ENCODE measurements around the gene HDAC7. TPM values are rescaled to one million over a fixed set of nuclear protein-coding genes. Genes with fewer than 3 reads are reported as not detected.
"Not testable (repeated sequence)": the region's sequence is repeated elsewhere in the genome, so short reads cannot be mapped to it uniquely, and the experiment has no call there.

HDAC7 gene
- polyA plus RNA-seq, 6 donors from 2014 or later, result 4.5 to 17.1 (median 7.0) TPM

DNA sequence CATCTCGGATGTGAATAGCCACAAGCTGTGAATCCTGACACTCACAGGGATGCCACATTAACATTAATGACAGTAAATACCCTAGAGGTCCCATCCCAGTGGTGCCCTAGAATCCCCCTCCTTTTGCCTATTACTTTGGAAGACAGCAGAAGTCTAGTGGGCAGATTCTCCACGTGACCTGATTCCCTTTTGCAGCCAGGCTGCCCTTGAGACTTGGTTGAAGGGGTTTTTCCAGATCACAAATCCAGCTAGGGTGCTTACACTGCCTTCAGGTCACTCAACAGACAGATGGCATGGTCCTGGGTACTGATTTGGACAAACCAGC is 8.7 kb downstream of the HDAC7 start:
- peaks cover 70 to 99% (median 94%) of the 10 kb centered on the region in 3 donors for H3K4me1 Mint-ChIP-seq
- H3K36me3 Mint-ChIP-seq, result no peaks in the 10 kb centered on the region
- peak overlapping the region; percentile 82 to 96 (median 90) for H3K4me3 Mint-ChIP-seq
- peak overlapping the region; percentile 96 to 99 (median 99) for H3K27ac Mint-ChIP-seq
- no peaks in the 10 kb centered on the region for H3K9me3 Mint-ChIP-seq
- H3K27me3 Mint-ChIP-seq, result no peaks in the 10 kb centered on the region
- no peak for DNase-seq
- no peak for ATAC-seq (ENCODE audit: low read depth in 2 of 2)

DNA sequence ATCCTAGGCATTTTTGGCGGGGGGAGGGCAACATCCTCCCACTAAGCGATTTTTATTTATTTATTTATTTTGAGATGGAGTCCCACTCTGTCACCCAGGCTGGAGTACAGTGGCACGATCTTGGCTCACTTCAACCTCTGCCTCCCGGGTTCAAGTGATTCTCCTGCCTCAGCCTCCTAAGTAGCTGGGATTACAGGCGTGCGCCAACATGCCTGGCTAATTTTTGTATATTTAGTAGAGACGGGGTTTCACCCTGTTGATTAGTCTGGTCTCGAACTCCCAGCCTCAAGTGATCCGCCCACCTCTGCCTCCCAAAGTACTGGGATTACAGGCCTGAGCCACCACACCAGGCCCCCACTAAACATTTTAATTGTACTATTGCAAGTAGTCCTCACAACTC is 10.2 kb downstream of the HDAC7 start:
- not testable (repeated sequence) for H3K36me3 Mint-ChIP-seq; H3K27me3 Mint-ChIP-seq; ATAC-seq (ENCODE audit: low read depth in 2 of 2); H3K9me3 Mint-ChIP-seq; DNase-seq
- Mint-ChIP-seq H3K27ac (peak overlapping the region; percentile 38 to 99 (median 89)), H3K4me1 (peaks cover 71 to 99% (median 94%) of the 10 kb centered on the region in 3 donors), H3K4me3 (peak overlapping the region in 6 of 8 donors; percentile 22 to 96 (median 89))

DNA sequence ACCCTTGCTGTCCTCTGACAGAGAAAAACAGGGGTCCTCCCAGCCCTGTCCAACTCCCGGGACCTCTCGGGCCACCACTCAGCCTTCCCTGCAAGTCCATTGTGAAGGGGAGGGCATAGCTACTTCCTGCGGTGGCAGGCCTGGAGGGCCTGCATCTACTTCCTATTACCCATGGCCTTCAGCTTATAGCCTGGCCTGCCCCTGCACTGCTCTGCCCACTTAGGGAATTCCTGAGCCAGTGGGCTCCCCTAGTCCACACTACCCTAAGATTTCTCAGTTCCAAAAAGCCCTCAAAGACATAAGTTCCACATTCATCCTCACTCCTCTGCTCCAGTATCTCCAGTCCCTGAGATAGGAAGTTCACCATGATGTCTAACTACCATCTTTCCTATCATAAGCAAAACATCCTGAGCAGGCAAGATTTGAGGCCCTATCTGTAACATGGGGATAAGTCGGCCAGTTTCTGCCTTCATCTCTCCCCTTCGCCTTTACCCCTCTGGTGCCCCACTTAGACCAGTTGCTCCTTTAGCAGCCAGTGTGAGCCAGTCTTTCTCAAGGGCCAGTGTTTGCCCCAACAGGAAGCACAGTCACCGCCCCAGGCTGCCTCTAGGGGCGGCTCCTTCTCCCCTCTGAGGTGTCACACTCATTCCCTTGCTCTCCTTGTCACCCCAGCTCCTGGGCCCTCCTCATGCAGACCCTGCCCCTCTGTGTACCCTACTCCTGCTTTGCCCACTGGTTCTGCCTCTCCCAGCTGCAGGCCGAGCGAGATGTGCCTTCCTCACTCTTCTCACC is 10.9 kb downstream of the HDAC7 start:
- no peaks in the 10 kb centered on the region for H3K27me3 Mint-ChIP-seq
- peak overlapping the region; percentile 75 to 90 (median 84) for H3K4me3 Mint-ChIP-seq
- DNase-seq, result no peak
- peaks cover 68 to 99% (median 94%) of the 10 kb centered on the region in 3 donors for H3K4me1 Mint-ChIP-seq
- no peaks in the 10 kb centered on the region for H3K36me3 Mint-ChIP-seq
- peak overlapping the region; percentile 96 to 99 (median 98) for H3K27ac Mint-ChIP-seq
- no peaks in the 10 kb centered on the region for H3K9me3 Mint-ChIP-seq
- ATAC-seq (ENCODE audit: low read depth in 2 of 2), result no peak

DNA sequence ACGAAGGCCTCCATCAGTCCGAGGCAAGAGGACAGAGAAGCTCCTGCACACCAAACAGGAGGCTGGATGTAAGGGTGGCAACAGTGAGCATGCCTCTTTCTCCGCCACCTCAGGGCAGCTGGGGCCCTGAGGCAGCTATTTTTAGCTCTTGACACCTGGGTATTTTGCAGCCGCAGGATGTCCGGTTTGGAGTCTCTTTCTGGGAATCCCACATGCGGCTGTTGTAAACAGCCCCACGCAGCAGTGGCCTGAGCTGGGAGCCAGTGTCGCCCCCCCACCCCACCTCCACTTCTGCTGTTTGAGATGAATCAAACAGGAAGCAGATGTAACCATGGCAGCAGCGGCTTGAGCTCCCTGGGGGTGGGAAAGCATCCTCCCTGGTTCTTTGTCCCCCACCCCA is 11.7 kb downstream of the HDAC7 start:
- peaks cover 68 to 99% (median 94%) of the 10 kb centered on the region in 3 donors for H3K4me1 Mint-ChIP-seq
- peak overlapping the region; percentile 75 to 90 (median 84) for H3K4me3 Mint-ChIP-seq
- DNase-seq, result peak; percentile 74
- H3K27ac Mint-ChIP-seq, result peak overlapping the region; percentile 96 to 99 (median 98)
- no peaks in the 10 kb centered on the region for H3K36me3 Mint-ChIP-seq
- peak; percentile 57 to 60 for ATAC-seq (ENCODE audit: low read depth in 2 of 2)
- H3K27me3 Mint-ChIP-seq, result no peaks in the 10 kb centered on the region
- H3K9me3 Mint-ChIP-seq, result no peaks in the 10 kb centered on the region

DNA sequence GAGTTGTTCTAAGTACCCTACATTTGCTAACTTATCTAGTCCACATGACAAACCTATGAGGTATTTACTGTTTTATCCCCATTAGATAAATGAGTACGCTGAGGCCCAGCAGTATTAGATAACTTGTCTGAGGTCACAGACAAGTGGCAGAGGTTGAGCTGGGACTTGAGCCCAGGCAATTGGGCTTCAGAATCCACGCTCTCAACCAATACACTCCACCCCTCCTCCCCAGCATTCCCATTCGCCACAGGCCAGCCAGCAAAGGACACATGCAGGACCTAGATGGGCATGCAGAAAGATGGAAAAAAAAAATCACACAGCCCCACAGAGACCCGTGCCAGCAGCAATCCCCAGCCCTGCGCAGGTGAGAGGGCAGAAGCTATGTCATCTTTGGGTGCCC is 12.4 kb downstream of the HDAC7 start:
- no peak for DNase-seq
- Mint-ChIP-seq H3K4me1 (peaks cover 75 to 99% (median 98%) of the 10 kb centered on the region in 3 donors), H3K9me3 (no peaks in the 10 kb centered on the region), H3K4me3 (peak overlapping the region in 6 of 8 donors; percentile 76 to 90 (median 84)), H3K27ac (peak overlapping the region; percentile 96 to 99 (median 98)), H3K36me3 (no peaks in the 10 kb centered on the region), H3K27me3 (no peaks in the 10 kb centered on the region)
- ATAC-seq (ENCODE audit: low read depth in 2 of 2), result no peak

DNA sequence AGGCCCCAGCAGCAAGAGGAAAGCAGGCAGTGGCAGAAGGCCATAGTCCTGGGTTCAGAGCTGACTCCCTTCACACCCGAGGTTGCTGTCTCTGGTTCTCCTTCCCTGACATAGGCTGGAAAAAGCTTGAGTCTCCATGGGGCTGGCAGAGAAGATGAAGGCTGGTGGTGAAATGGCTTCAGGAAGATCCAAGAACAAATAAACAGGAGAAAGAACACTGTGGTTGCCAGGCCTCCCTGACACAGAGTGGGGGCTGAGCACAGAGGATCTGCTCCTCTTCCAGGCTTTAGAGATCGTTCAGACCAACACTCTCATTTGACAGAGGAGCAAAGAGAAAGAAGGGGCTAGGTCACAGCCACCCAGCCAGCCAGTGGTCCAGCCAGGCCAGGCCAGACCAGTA is 14.3 kb downstream of the HDAC7 start:
- DNase-seq (no peak), ATAC-seq (ENCODE audit: low read depth in 2 of 2) (no peak)
- H3K9me3 Mint-ChIP-seq, result no peaks in the 10 kb centered on the region
- peaks cover 75 to 96% (median 95%) of the 10 kb centered on the region in 3 donors for H3K4me1 Mint-ChIP-seq
- H3K27me3 Mint-ChIP-seq, result no peaks in the 10 kb centered on the region
- peak overlapping the region in 2 of 8 donors; percentile 6 to 15 for H3K4me3 Mint-ChIP-seq
- no peaks in the 10 kb centered on the region for H3K36me3 Mint-ChIP-seq
- peak overlapping the region; percentile 64 to 99 (median 82) for H3K27ac Mint-ChIP-seq

DNA sequence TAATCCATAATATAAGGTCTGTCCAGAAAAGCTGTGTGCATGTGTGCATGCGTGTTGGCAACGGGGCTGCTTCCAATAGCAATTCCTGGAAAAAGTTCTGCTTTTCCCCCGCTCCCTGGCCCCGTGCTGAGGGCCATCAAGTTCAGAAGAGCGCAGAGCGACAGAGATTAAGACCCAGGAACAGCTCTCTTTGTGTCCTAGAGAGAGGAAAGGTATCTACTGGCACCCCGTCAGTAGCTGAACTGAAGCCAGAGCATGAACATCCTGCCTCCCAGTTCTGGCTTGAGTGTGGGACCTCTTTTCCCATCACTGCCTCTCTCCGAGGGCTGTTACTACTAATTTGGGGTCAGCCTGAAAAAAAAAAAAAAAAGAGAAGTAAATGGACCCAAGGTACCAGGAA is 15.5 kb downstream of the HDAC7 start:
- no peak for ATAC-seq (ENCODE audit: low read depth in 2 of 2)
- Mint-ChIP-seq H3K4me3 (peak overlapping the region in 6 of 8 donors; percentile 25 to 60 (median 37)), H3K36me3 (no peaks in the 10 kb centered on the region), H3K27me3 (no peaks in the 10 kb centered on the region), H3K27ac (peak overlapping the region in 5 of 6 donors; percentile 18 to 99 (median 70)), H3K9me3 (no peaks in the 10 kb centered on the region), H3K4me1 (peaks cover 74 to 96% (median 95%) of the 10 kb centered on the region in 3 donors)
- no peak for DNase-seq

DNA sequence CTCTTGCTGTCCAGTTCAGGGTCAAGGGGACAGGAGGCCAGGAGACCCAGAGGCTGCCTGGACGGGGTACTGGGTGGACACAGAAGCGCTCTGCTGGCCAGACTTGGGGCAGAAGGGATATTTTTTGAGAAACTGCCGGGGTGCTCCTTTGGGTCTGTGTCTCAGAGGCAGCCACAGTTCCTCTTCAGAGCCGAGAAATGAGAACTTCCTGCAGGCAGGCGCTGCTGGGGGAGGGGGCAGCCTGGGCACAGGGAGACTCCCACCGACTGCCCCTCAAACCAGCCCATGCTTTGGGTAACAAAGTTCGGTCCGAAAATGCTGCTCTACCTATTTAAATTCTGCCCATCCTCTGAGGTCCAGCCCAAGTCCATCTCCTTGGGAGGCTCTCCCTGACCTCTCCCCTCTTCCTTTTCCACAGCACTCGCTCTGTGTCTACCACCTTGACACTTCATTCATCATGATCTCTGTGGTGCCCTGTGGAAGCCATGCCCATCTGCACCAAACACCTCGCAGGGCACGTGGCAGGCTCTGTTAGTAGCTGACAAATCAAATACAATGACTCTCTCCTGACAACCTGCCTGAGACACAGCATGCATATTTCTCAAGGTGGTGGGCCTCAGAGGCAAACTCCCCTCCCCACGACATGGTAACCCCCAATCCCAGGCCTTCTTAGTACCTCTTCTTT is 16.4 kb downstream of the HDAC7 start:
- DNase-seq, result no peak

DNA sequence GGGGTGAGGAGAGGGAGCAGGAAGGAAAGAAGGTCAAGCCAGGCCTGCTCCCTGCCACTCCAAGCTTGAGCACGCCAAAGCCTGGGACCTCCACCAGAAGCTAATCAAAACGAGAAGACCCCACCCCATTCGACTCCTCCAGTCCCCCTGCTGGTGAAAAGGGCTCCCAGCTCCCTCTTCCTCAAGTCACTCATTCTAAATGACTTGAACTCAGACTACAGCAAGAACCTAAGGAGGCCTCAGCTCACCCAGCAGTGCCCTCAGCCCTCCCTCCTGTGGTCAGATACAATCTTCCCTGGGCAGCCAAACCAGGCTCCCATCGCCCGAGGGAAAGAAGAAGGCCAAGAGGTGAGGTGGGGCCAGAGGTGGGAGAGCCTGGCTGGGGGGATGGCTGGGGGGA is 17.4 kb downstream of the HDAC7 start:
- H3K9me3 Mint-ChIP-seq, result no peaks in the 10 kb centered on the region
- H3K27me3 Mint-ChIP-seq, result no peaks in the 10 kb centered on the region
- H3K4me3 Mint-ChIP-seq, result peak overlapping the region in 6 of 8 donors; percentile 15 to 81 (median 46)
- ATAC-seq (ENCODE audit: low read depth in 2 of 2), result peak in 1 of 2 donors; percentile 32
- H3K4me1 Mint-ChIP-seq, result peaks cover 60 to 84% (median 83%) of the 10 kb centered on the region in 3 donors
- H3K27ac Mint-ChIP-seq, result peak overlapping the region in 4 of 6 donors; percentile 56 to 99 (median 78)
- no peak for DNase-seq
- H3K36me3 Mint-ChIP-seq, result peaks cover 0 to 6% of the 10 kb centered on the region in 2 donors

More for the DNA sequence above, 16.4 kb downstream of the HDAC7 start:
- Mint-ChIP-seq H3K4me3 (peak overlapping the region in 7 of 8 donors; percentile 30 to 89 (median 66)), H3K27me3 (no peaks in the 10 kb centered on the region), H3K27ac (peak overlapping the region; percentile 55 to 99 (median 74)), H3K4me1 (peaks cover 65 to 90% (median 87%) of the 10 kb centered on the region in 3 donors), H3K9me3 (no peaks in the 10 kb centered on the region), H3K36me3 (no peaks in the 10 kb centered on the region)
- peak; percentile 12 to 22 for ATAC-seq (ENCODE audit: low read depth in 2 of 2)

DNA sequence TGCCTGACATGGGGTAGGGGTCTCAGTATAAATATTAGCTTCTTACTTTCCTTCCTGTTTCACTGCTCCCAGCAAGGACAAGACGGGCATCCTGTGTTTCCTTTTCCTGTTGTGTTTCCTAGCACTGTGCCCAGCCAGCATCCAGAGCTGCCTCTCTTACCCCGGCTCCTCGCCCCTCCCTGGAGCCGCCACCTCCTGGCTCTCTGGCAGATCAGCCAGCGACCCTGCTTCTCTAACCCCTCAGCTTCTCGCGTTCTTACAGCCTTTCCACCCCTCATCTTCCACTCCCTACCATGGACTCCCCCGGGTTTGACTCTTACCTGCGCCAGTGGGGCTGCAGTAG is 17.8 kb downstream of the HDAC7 start:
- no peaks in the 10 kb centered on the region for H3K9me3 Mint-ChIP-seq
- peak overlapping the region in 5 of 8 donors; percentile 16 to 63 (median 41) for H3K4me3 Mint-ChIP-seq
- H3K27me3 Mint-ChIP-seq, result no peaks in the 10 kb centered on the region
- ATAC-seq (ENCODE audit: low read depth in 2 of 2) (no peak), DNase-seq (no peak)
- peaks cover 0 to 8% of the 10 kb centered on the region in 2 donors for H3K36me3 Mint-ChIP-seq
- H3K27ac Mint-ChIP-seq, result peak overlapping the region in 3 of 6 donors; percentile 29 to 99 (median 56)
- peaks cover 58 to 80% (median 79%) of the 10 kb centered on the region in 3 donors for H3K4me1 Mint-ChIP-seq

DNA sequence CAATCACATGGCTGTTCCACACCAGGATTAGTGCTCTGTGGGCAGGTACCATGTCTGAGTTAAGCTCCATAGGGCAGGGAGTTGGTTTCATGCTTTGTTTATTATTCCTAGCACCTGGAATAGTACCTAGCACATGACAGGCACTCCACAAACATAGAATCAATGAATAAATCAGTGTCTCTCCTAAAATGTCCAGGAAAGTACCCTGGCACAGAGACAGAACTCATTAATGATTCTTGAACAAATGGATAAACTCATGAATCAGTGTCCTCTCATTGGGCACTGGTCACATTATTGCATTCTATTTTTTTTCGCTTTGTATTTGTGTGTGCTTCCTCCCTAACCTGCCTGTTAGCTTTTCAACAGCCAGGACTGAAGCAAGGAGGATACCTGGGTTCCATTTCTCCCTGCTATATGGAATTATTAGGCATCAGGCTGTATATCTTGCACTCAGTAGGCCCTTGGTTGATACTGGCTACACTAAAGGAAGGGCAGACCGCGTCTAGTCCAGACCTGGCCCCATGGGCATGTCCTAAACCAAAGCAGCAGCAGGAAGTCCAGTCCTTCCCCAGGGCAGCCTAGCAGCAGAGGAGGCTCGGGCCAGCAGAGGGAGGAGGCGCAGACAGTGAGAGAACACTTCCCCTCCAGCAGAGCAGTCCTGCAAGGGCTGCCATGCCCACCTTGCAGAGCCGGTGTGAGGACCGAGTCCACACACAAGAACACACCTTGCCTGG is 18.4 kb downstream of the HDAC7 start:
- Mint-ChIP-seq H3K4me1 (peaks cover 54 to 74% (median 73%) of the 10 kb centered on the region in 3 donors), H3K4me3 (peak overlapping the region in 4 of 8 donors; percentile 30 to 63 (median 47))
- peak; percentile 34 to 38 for ATAC-seq (ENCODE audit: low read depth in 2 of 2)

DNA sequence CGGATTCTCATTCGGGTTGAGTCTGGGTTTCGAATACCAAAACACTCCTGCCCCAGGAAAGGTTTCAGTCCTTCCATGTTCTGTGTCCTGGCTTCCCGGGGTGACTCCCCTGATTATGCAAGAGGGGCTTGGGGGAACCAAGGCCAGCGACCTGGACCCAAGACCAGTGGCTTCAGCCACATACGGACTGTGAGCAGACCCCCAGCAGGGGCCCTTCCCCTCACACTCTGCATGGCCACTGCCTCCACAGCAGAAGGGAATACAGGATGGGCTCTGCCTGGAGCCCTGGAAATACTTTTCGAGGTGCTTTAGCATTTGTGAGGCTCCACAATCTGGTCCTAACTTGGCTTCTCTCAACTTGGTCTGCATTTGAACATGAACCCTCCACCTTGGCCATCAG is 19.1 kb downstream of the HDAC7 start:
- no peak for DNase-seq
- Mint-ChIP-seq H3K27ac (no peak overlapping the region), H3K36me3 (peaks cover 0 to 8% of the 10 kb centered on the region in 2 donors), H3K4me1 (peaks cover 53 to 67% (median 66%) of the 10 kb centered on the region in 3 donors), H3K4me3 (no peak overlapping the region), H3K9me3 (no peaks in the 10 kb centered on the region), H3K27me3 (no peaks in the 10 kb centered on the region)
- ATAC-seq (ENCODE audit: low read depth in 2 of 2), result no peak

More for the DNA sequence above, 18.4 kb downstream of the HDAC7 start:
- no peak for DNase-seq
- H3K27ac Mint-ChIP-seq, result peak overlapping the region in 5 of 6 donors; percentile 25 to 99 (median 59)
- peaks cover 0 to 8% of the 10 kb centered on the region in 2 donors for H3K36me3 Mint-ChIP-seq
- no peaks in the 10 kb centered on the region for H3K9me3 Mint-ChIP-seq
- no peaks in the 10 kb centered on the region for H3K27me3 Mint-ChIP-seq

DNA sequence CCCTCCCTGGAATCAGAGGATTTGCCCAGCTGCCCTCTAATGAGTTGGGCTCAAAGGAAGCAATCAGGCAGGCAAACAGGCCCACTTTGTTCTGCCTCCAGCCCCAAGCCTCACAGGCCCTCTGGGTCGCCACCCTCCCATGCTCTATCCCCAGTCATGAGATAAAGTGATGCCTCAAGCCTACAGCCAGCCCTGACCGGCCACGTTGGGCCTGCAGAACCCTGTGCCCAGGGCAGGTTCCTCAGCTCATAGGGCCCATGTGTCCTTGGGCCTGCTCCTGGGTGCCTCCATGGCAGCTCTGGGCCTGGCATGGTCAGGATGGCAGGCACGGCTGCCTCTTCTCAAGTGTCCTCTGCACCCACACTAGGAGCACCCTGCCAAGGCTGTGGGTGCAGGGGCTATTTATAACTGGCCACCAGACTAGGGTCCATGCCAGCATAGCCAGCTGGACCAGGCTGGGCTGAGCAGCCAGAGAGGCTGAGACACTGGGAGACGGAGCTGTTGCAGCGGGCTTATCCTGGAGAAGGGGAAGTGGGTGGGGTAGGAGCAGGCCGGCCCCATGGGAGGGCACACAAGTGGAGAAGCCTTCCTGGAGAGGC is 20.2 kb downstream of the HDAC7 start:
- Mint-ChIP-seq H3K27me3 (no peaks in the 10 kb centered on the region), H3K4me1 (peaks cover 45 to 56% (median 55%) of the 10 kb centered on the region in 3 donors), H3K4me3 (peak overlapping the region in 1 of 8 donors; percentile 30), H3K9me3 (no peaks in the 10 kb centered on the region), H3K36me3 (peaks cover 0 to 8% of the 10 kb centered on the region in 2 donors), H3K27ac (no peak overlapping the region)
- DNase-seq, result no peak
- ATAC-seq (ENCODE audit: low read depth in 2 of 2), result no peak

Data from naive B cell (primary cell).